ENCODE measurements around the gene ORAI3.
A peak's percentile ranks its signal among the peaks of the same experiment; 100 is the strongest.

Gene ORAI3

DNA sequence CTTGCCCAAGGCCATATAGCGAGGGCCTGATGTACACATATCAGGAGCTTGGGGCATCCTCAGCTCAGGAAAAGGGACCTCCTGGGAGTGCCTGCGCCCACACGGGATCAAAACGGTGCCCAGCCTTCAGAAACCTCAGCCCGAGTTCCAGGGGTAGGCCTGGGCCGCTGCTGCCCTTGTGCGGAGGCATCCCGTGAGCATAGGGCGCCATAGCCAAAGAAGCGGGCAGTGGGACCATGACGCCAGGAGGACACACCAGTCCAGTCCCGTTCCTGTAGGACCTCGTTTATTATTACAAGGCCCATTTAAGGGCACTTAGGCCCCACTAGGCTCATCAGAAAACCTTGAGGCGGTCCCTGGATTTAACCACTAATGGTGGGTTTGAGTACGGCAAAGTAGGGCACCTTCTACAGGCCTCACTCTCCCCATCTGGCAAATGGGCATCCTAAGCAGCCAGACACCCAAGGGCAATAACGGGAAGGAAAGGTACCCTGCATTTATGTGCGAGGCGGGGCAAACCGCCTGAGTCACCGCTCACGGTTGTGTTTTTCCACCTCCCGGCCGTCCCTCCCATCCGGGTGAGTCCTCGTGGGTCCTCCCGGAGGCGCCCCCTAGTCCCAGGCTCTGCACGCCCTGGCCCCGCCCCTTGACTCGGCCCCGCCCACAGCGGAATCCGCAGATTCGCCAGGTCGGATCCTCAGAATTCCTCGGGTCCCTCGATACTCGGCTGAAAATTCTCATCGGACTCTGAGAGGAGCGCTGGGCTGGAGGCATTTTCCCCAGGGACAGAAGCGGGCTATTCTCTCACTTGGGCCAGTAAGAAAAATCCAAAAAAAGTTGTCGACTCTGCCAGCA lies 8.0 kb downstream of the ORAI3 start:
- H3K4me1 Mint-ChIP-seq: peaks cover 37% of the 10 kb centered on the region
- no peaks in the 10 kb centered on the region for H3K9me3 Mint-ChIP-seq
- H3K36me3 Mint-ChIP-seq (ENCODE audit: insufficient read depth): peaks cover 34% of the 10 kb centered on the region
- DNase-seq (ENCODE audit: low spot score in 2 of 2) (peak; percentile 66 to 75), ATAC-seq (replicated peaks; ENCODE audit: extremely low read depth, poor library complexity, severe bottlenecking) (peak; percentile 61)
- H3K27ac Mint-ChIP-seq (ENCODE audit: low read depth): peak overlapping the region; percentile 93
- peak overlapping the region; percentile 90 for H3K4me3 Mint-ChIP-seq
- H3K27me3 Mint-ChIP-seq: no peaks in the 10 kb centered on the region

DNA sequence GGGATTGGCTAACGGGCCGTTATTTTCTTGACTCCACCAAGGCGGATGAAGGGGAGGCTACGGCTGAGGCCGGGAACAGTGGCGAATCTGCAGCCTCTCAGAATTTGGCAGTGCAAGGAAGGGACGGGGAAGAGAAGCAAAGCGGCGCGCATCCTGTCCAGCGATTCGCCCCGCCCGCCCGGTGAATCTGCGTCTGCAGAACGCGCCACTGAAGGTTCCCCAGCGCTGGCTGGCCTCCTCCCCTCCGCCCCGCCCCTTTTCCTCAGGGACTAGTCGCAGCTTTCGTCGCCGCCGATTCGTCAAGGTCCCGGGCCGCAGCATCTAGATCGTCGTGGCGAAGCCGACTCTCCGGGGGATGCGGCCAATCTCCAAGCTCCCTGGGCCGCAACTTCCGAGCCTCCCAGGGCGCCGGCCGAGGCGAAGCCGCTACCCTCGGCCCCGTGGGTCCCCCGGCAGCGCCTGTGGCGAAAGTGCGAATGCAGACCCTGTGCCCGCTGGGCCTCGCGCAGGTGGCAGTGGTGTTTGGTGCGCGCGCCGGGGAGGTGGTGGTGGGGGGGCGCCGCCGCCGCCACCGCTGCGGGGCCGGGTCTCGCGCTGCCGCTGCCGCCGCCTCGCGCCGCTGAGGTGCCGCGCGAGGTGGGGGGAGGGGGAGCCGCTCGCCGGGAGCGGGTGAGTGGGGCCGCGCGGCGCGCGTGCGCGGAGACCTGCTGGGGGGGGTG lies 8.7 kb downstream of the ORAI3 start, which contains the start of gene SETD1A:
Gene SETD1A, plus strand, starts transcription at position 299 of the 719 bp plus-strand sequence. CDS start 978 bp downstream, outside the sequence.
- Mint-ChIP-seq H3K9me3 (no peaks in the 10 kb centered on the region), H3K27me3 (no peaks in the 10 kb centered on the region), H3K36me3 (ENCODE audit: insufficient read depth) (peaks cover 41% of the 10 kb centered on the region), H3K4me3 (peak within 1 kb of the TSS; percentile 90), H3K27ac (ENCODE audit: low read depth) (peak within 1 kb of the TSS; percentile 93), H3K4me1 (peaks cover 37% of the 10 kb centered on the region)
- DNase-seq (ENCODE audit: low spot score in 2 of 2): peak; percentile 95 to 97
- ATAC-seq (replicated peaks; ENCODE audit: extremely low read depth, poor library complexity, severe bottlenecking): peak; percentile 88

DNA sequence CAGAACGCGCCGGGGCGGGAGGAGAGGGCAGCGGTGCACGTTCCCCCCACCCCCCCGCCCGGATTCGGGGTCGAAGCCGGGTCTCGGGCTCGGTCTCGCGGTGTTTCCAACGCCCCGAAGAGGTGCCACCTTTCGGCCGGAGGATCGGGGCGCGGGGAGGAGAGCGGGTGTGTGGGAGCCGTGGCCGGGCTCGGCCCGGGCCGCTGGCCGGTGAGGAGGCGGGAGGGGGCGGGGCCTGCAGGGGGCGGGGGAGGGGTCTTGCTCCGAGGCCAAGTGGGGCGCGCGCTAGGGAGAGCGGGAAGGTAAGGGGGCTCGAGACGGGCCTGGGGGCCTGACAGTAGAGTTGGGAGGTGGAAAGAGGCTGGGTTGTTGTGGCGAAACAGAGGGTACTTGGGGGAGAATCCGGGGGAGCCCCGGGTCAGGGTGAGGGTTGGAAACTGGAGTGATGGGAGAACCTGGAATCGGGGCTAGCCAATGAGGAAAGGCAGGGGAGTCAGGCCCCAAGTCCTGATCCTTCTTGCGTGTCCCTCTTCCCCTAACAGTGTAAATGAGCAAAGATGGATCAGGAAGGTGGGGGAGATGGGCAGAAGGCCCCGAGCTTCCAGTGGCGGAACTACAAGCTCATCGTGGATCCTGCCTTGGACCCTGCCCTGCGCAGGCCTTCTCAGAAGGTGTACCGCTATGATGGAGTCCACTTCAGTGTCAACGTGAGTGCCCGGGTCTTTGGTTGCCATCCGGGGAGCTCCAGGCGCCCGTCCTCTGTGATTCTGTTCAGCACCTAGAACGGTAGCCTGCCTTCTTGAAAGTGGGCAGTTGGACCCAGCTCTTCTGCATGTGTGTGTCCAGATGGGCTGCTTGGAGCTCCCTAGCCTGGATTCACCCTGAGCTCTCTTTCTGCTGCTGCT lies 9.6 kb downstream of the ORAI3 start:
- ATAC-seq (replicated peaks; ENCODE audit: extremely low read depth, poor library complexity, severe bottlenecking) (peak; percentile 25), DNase-seq (ENCODE audit: low spot score in 2 of 2) (no peak)
- peak overlapping the region; percentile 90 for H3K4me3 Mint-ChIP-seq
- H3K4me1 Mint-ChIP-seq: peaks cover 36% of the 10 kb centered on the region
- peak overlapping the region; percentile 93 for H3K27ac Mint-ChIP-seq (ENCODE audit: low read depth)
- H3K9me3 Mint-ChIP-seq: no peaks in the 10 kb centered on the region
- H3K36me3 Mint-ChIP-seq (ENCODE audit: insufficient read depth): peaks cover 48% of the 10 kb centered on the region
- no peaks in the 10 kb centered on the region for H3K27me3 Mint-ChIP-seq

DNA sequence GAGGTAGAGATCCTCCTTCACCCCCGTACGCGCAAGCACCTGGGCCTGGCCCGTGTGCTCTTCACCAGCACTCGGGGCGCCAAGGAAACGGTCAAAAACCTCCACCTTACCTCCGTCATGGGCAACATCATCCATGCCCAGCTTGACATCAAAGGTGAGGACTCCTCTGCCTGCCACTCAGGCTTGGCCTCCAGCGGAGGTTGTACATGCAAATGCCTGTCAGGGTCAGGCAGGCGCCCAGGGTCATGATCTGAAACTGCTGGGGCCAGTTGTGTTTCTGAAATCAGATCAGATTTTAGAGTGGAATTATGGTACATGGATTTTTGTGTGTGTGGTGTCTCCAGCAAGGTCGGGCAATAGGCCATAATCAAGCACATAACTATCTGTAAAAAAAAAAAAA lies 12.5 kb downstream of the ORAI3 start:
- Mint-ChIP-seq H3K36me3 (ENCODE audit: insufficient read depth) (peaks cover 62% of the 10 kb centered on the region), H3K27ac (ENCODE audit: low read depth) (no peak overlapping the region), H3K4me3 (no peak overlapping the region), H3K4me1 (peaks cover 40% of the 10 kb centered on the region), H3K9me3 (no peaks in the 10 kb centered on the region), H3K27me3 (no peaks in the 10 kb centered on the region)
- no peak for ATAC-seq (replicated peaks; ENCODE audit: extremely low read depth, poor library complexity, severe bottlenecking)
- no peak for DNase-seq (ENCODE audit: low spot score in 2 of 2)

DNA sequence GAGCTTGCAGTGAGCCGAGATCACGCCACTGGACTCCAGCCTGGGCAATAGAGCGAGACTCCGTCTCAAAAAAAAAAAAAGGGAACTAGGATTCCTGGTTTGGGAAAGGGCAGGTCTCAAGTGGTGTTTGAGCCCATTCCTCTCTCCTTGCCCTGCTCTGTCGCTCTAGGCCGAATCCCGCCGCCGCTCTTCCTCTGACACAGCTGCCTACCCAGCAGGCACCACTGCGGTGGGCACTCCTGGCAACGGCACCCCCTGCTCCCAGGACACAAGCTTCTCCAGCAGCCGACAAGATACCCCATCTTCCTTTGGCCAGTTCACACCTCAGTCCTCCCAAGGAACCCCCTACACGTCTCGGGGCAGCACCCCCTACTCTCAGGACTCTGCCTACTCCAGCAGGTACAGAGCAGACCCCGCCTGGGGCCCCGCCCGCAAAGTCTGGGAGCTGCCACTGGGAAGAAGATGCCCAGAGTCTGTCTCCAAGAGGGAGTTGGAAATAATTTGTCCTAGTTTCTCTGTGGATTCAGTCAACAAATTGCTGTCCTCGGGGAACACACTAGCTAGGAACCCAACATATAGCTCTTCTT lies 15.2 kb downstream of the ORAI3 start:
- Mint-ChIP-seq H3K4me1 (peaks cover 32% of the 10 kb centered on the region), H3K4me3 (no peak overlapping the region), H3K9me3 (no peaks in the 10 kb centered on the region), H3K27ac (ENCODE audit: low read depth) (no peak overlapping the region), H3K36me3 (ENCODE audit: insufficient read depth) (peaks cover 65% of the 10 kb centered on the region), H3K27me3 (no peaks in the 10 kb centered on the region)
- no peak for DNase-seq (ENCODE audit: low spot score in 2 of 2)
- ATAC-seq (replicated peaks; ENCODE audit: extremely low read depth, poor library complexity, severe bottlenecking): no peak

DNA sequence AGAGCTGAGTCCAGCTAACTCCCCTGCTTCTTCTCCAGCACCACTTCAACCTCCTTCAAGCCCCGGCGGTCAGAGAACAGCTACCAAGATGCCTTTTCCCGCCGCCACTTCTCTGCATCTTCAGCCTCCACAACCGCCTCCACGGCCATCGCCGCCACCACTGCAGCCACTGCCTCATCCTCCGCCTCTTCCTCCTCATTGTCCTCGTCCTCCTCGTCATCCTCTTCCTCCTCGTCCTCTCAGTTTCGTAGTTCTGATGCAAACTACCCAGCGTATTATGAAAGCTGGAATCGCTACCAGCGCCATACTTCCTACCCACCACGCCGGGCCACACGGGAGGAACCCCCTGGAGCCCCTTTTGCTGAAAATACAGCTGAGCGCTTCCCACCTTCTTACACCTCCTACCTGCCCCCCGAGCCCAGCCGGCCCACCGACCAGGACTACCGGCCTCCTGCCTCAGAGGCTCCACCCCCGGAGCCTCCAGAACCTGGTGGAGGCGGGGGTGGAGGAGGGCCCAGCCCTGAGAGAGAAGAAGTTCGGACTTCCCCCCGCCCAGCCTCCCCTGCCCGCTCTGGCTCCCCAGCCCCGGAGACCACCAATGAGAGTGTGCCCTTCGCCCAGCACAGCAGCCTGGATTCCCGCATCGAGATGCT lies 15.8 kb downstream of the ORAI3 start:
- Mint-ChIP-seq H3K36me3 (ENCODE audit: insufficient read depth) (peaks cover 65% of the 10 kb centered on the region), H3K4me1 (peaks cover 25% of the 10 kb centered on the region), H3K9me3 (no peaks in the 10 kb centered on the region), H3K27ac (ENCODE audit: low read depth) (no peak overlapping the region), H3K27me3 (no peaks in the 10 kb centered on the region), H3K4me3 (no peak overlapping the region)
- no peak for ATAC-seq (replicated peaks; ENCODE audit: extremely low read depth, poor library complexity, severe bottlenecking)
- no peak for DNase-seq (ENCODE audit: low spot score in 2 of 2)

DNA sequence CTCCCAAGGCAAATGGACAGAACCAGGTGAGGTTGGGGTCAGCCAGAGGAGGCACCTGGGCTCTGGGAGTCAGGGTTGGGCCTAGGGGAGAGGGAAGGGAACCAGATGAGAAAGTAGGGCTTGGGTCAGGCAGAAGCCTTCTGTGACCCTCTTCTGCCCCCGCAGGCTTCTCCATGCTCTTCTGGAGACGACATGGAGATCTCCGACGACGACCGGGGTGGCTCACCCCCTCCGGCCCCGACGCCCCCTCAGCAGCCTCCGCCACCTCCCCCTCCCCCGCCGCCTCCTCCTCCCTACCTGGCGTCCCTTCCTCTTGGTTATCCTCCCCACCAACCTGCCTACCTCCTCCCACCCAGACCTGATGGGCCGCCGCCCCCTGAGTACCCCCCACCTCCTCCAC lies 16.6 kb downstream of the ORAI3 start:
- Mint-ChIP-seq H3K9me3 (no peaks in the 10 kb centered on the region), H3K36me3 (ENCODE audit: insufficient read depth) (peaks cover 61% of the 10 kb centered on the region), H3K27me3 (no peaks in the 10 kb centered on the region), H3K4me3 (no peak overlapping the region), H3K4me1 (peaks cover 18% of the 10 kb centered on the region), H3K27ac (ENCODE audit: low read depth) (no peak overlapping the region)
- DNase-seq (ENCODE audit: low spot score in 2 of 2) (no peak), ATAC-seq (replicated peaks; ENCODE audit: extremely low read depth, poor library complexity, severe bottlenecking) (no peak)

DNA sequence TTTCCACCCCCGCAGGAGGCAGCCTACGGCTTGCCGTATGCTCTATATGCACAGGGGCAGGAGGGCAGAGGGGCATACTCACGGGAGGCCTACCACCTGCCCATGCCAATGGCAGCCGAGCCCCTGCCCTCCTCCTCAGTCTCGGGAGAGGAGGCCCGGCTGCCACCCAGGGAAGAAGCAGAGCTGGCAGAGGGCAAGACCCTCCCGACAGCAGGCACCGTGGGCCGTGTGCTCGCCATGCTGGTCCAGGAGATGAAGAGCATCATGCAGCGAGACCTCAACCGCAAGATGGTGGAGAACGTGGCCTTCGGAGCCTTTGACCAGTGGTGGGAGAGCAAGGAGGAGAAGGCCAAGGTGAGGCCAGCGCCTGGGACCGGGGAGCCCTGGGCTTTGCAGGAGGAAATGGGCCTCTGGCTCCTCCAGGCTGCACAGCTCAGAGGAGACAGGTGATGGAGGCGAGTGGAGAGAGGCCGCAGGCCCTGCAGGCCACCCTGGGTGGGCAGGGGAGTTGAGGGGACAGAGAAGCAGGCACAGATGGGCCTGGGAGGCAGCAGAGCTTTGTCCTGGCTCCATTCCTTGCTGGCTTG lies 17.3 kb downstream of the ORAI3 start:
- DNase-seq (ENCODE audit: low spot score in 2 of 2) (no peak), ATAC-seq (replicated peaks; ENCODE audit: extremely low read depth, poor library complexity, severe bottlenecking) (no peak)
- no peaks in the 10 kb centered on the region for H3K9me3 Mint-ChIP-seq
- no peak overlapping the region for H3K27ac Mint-ChIP-seq (ENCODE audit: low read depth)
- no peaks in the 10 kb centered on the region for H3K27me3 Mint-ChIP-seq
- H3K36me3 Mint-ChIP-seq (ENCODE audit: insufficient read depth): peaks cover 61% of the 10 kb centered on the region
- H3K4me3 Mint-ChIP-seq: no peak overlapping the region
- H3K4me1 Mint-ChIP-seq: peaks cover 21% of the 10 kb centered on the region

DNA sequence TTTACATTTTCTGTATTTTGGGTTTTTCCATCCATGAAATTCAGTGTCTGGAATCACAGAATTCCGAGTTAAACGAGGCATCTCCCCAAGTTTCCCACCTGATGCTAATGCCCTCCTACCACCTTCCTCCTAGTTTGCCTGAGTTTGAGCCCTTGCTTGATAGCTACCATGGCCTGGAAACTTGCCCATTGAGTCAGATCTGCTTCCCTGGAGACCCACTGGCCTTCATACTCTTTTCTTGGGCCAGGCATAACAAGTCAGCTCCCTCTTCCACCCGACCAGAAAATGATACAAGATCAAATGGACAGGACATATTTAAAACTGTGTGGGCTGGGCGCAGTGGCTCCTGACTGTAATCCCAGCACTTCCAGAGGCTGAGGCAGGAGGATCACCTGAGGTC lies 18.9 kb downstream of the ORAI3 start:
- peaks cover 63% of the 10 kb centered on the region for H3K36me3 Mint-ChIP-seq (ENCODE audit: insufficient read depth)

DNA sequence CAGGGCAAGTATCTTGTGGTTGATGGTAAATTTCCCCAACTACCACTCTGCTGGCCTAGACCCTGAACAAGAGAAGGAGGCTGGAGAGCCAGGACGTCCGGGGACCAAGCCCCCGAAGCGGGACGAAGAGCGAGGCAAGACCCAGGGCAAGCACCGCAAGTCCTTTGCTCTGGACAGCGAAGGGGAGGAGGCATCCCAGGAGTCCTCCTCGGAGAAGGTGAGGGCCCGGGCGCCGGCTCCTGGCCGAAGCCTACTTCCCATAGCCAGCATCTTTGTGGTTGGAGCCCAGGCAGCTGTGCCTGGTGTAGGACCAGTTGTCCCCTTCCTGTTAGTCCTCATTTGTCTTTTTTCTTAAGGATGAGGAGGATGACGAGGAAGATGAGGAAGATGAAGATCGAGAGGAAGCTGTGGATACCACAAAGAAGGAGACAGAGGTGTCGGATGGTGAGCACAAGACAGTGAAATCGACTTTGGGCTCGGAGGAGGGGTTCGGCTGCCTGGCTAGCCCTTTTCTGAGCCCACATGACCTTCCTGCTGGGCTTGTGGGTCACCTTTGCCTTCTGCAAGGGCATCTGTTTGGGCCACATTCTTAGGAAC lies 20.5 kb downstream of the ORAI3 start:
- Mint-ChIP-seq H3K27me3 (no peaks in the 10 kb centered on the region), H3K27ac (ENCODE audit: low read depth) (no peak overlapping the region), H3K9me3 (no peaks in the 10 kb centered on the region), H3K36me3 (ENCODE audit: insufficient read depth) (peaks cover 66% of the 10 kb centered on the region), H3K4me1 (peaks cover 34% of the 10 kb centered on the region), H3K4me3 (no peak overlapping the region)
- ATAC-seq (replicated peaks; ENCODE audit: extremely low read depth, poor library complexity, severe bottlenecking) (no peak), DNase-seq (ENCODE audit: low spot score in 2 of 2) (no peak)

More for the DNA sequence above, 18.9 kb downstream of the ORAI3 start:
- Mint-ChIP-seq H3K27me3 (no peaks in the 10 kb centered on the region), H3K4me3 (no peak overlapping the region), H3K9me3 (no peaks in the 10 kb centered on the region), H3K4me1 (peaks cover 26% of the 10 kb centered on the region), H3K27ac (ENCODE audit: low read depth) (peak overlapping the region; percentile 12)
- DNase-seq (ENCODE audit: low spot score in 2 of 2): no peak
- ATAC-seq (replicated peaks; ENCODE audit: extremely low read depth, poor library complexity, severe bottlenecking): no peak

DNA sequence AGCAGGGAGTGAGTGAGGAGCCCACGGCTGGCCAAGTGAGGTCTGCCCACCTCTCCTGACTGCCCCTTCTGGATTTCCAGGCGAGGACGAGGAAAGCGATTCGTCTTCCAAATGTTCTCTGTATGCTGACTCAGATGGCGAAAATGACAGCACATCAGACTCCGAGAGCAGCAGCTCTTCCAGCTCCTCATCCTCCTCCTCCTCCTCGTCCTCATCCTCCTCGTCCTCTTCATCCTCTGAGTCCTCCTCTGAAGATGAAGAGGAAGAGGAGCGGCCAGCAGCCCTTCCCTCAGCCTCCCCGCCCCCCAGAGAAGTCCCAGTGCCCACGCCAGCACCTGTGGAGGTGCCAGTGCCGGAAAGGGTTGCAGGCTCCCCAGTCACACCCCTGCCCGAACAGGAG lies 22.4 kb downstream of the ORAI3 start:
- no peak for ATAC-seq (replicated peaks; ENCODE audit: extremely low read depth, poor library complexity, severe bottlenecking)
- Mint-ChIP-seq H3K9me3 (no peaks in the 10 kb centered on the region), H3K36me3 (ENCODE audit: insufficient read depth) (peaks cover 65% of the 10 kb centered on the region), H3K27me3 (no peaks in the 10 kb centered on the region), H3K27ac (ENCODE audit: low read depth) (peak overlapping the region; percentile 23), H3K4me3 (no peak overlapping the region), H3K4me1 (peaks cover 37% of the 10 kb centered on the region)
- no peak for DNase-seq (ENCODE audit: low spot score in 2 of 2)
